ENCODE measurements around the gene DOCK10.

GRCh38 chr2:224819075-224819474 lies 223.2 kb downstream of the DOCK10 start:
- TF ChIP-seq CTCF (conservative IDR thresholded peaks at IDR 0.05; ENCODE audit: low read length) (no peak), EZH2phosphoT487 (IDR thresholded peaks at IDR 0.05; ENCODE audit: borderline replicate concordance, low read depth, low read length) (no peak)
